Endothelial cell of umbilical vein (primary cell): Measurements from ENCODE around the gene SPACA4. TPM values are rescaled to one million over a fixed set of nuclear protein-coding genes. Genes with fewer than 3 reads are reported as not detected.
A peak's percentile ranks its signal among the peaks of the same experiment; 100 is the strongest.

Source experiments
- BruUV-seq: library from RNA; stranded (reverse); fragments of 400-500 nt; replicated peaks from 2 replicates; lab custom pipeline; 2021; lab: Mats Ljungman, UMichigan
- CTCF ChIA-PET: fragments of 300-600, 350-600 bp; sonication (Branson Sonifier 250); formaldehyde crosslinking; loops from one replicate; lab custom pipeline; 2021; ENCODE audit warnings: antibody characterized with exemption, inconsistent platforms; lab: Charles Lee
- POLR2A ChIA-PET: fragments of 300-600, 350-600 bp; sonication (Branson Sonifier 250); formaldehyde crosslinking; loops from one replicate; lab custom pipeline; 2021; ENCODE audit warnings: antibody characterized with exemption, inconsistent platforms; lab: Charles Lee
- DNase-seq: peaks from one replicate; pipeline ENCODE4 v3.0.0-alpha.2; 2011; ENCODE audit warnings: low read depth, low spot score
- FAIRE-seq: peaks from 2 replicates; lab custom pipeline; 2011; peaks lifted over from hg19 to GRCh38; lab: Jason Lieb, UNC
- H2AFZ ChIP-seq: 2 replicates; pipeline ENCODE4 v1.6.0; 2012; ENCODE audit warnings: low read depth, low read length, control low read depth, inconsistent platforms
- H3K27ac ChIP-seq: 2 replicates; pipeline ENCODE4 v1.5.1; 2011; ENCODE audit warnings: low read depth, mild to moderate bottlenecking, control low read depth, low read length, moderate library complexity; ENCODE audit not compliant: insufficient read depth
- H3K27me3 ChIP-seq, 2 experiments: 2 replicates each; pipeline versions ENCODE4 v1.6.0 to v1.6.1; 2011; ENCODE audit warnings: low read length in 2 of 2, mixed read lengths in 1 of 2; ENCODE audit not compliant: control insufficient read depth in 2 of 2, insufficient read depth in 2 of 2
- H3K36me3 ChIP-seq, 2 experiments: 2 replicates in 1 of 2; 3 replicates in 1 of 2; pipeline ENCODE4 v1.5.1; 2011; ENCODE audit warnings: low read length in 2 of 2, mild to moderate bottlenecking in 1 of 2, moderate library complexity in 1 of 2; ENCODE audit not compliant: control insufficient read depth in 2 of 2, insufficient read depth in 2 of 2; ENCODE audit errors: extremely low read depth in 1 of 2
- H3K4me1 ChIP-seq: 3 replicates; pipeline ENCODE4 v1.5.1; 2011; ENCODE audit warnings: mild to moderate bottlenecking, low read length; ENCODE audit not compliant: control insufficient read depth, insufficient read depth; ENCODE audit errors: extremely low read depth
- H3K4me2 ChIP-seq: 2 replicates; pipeline ENCODE4 v1.6.1; 2011; ENCODE audit warnings: low read length, control low read depth, mixed read lengths; ENCODE audit not compliant: insufficient read depth
- H3K4me3 ChIP-seq, 3 experiments: fragments of 200-600 bp in 1 of 3; sonication (generic), shearing (Covaris generic) in 1 of 3; replicated peaks in 1 of 3; 2 replicates each; pipeline ENCODE4 v1.5.1; 2011 to 2016; ENCODE audit warnings: control low read depth in 3 of 3, low read length in 3 of 3, mild to moderate bottlenecking in 2 of 3, inconsistent platforms in 1 of 3, low read depth in 1 of 3, moderate library complexity in 1 of 3; ENCODE audit not compliant: insufficient read depth in 1 of 3
- H3K79me2 ChIP-seq: 2 replicates; pipeline ENCODE4 v1.6.0; 2012; ENCODE audit warnings: low read length, inconsistent platforms; ENCODE audit not compliant: control insufficient read depth, insufficient read depth
- H3K9ac ChIP-seq: replicated peaks from 2 replicates; pipeline ENCODE3; 2011; ENCODE audit warnings: low read length, control low read depth; ENCODE audit not compliant: insufficient read depth; ENCODE audit errors: extremely low read depth
- H3K9me1 ChIP-seq: replicated peaks from 3 replicates; pipeline ENCODE4 v1.6.0; 2011; ENCODE audit warnings: mild to moderate bottlenecking, low read length; ENCODE audit not compliant: control insufficient read depth, insufficient read depth; ENCODE audit errors: extremely low read depth
- H3K9me3 ChIP-seq: replicated peaks from 2 replicates; pipeline ENCODE4 v1.5.1; 2012; ENCODE audit warnings: low read length, inconsistent platforms; ENCODE audit not compliant: control insufficient read depth, insufficient read depth
- H4K20me1 ChIP-seq: replicated peaks from 2 replicates; pipeline ENCODE3; 2011; ENCODE audit warnings: mild to moderate bottlenecking, low read length; ENCODE audit not compliant: control insufficient read depth, insufficient read depth; ENCODE audit errors: extremely low read depth
- CTCF ChIP-seq, 2 donors: IDR thresholded peaks; 1 replicate in 1 of 2; 2 replicates in 1 of 2; pipeline ENCODE4 v1.5.1; 2011; ENCODE audit warnings: low read length in 2 of 2, mild to moderate bottlenecking in 2 of 2, moderate library complexity in 2 of 2, control low read depth in 1 of 2, inconsistent platforms in 1 of 2, low read depth in 1 of 2; ENCODE audit not compliant: insufficient read depth in 1 of 2; ENCODE audit errors: extremely low read depth in 1 of 2
- EZH2 ChIP-seq: IDR thresholded peaks from 2 replicates; pipeline ENCODE4 v1.6.1; 2012; ENCODE audit warnings: borderline replicate concordance, low read depth, mild to moderate bottlenecking, moderate library complexity, low read length, inconsistent platforms; ENCODE audit not compliant: severe bottlenecking
- FOS ChIP-seq: IDR thresholded peaks from 2 replicates; pipeline ENCODE4 v1.6.1; 2011; ENCODE audit warnings: mild to moderate bottlenecking, low read length, moderate library complexity, borderline replicate concordance; ENCODE audit not compliant: insufficient read depth
- GATA2 ChIP-seq: IDR thresholded peaks from 2 replicates; pipeline ENCODE4 v1.7.0; 2011; ENCODE audit warnings: low read depth, mild to moderate bottlenecking, moderate library complexity, mixed read lengths, low read length; ENCODE audit not compliant: insufficient read length, insufficient read depth
- JUN ChIP-seq: IDR thresholded peaks from 2 replicates; pipeline ENCODE4 v1.6.1; 2011; ENCODE audit warnings: borderline replicate concordance, low read depth; ENCODE audit not compliant: insufficient read length, insufficient read depth
- MYC ChIP-seq: IDR thresholded peaks from one replicate; pipeline ENCODE4 v1.6.1; 2011; ENCODE audit warnings: mild to moderate bottlenecking, low read depth, low read length
- POLR2A ChIP-seq: IDR thresholded peaks from 2 replicates; pipeline ENCODE4 v1.6.1; 2012; ENCODE audit warnings: low read depth, mild to moderate bottlenecking, control low read depth, low read length
- POLR2AphosphoS5 ChIP-seq: IDR thresholded peaks from 2 replicates; pipeline ENCODE4 v1.6.1; 2012; ENCODE audit warnings: low read depth, mild to moderate bottlenecking, control low read depth, low read length, moderate library complexity; ENCODE audit not compliant: insufficient read depth
- dilution Hi-C: fragments of 300-500 bp; cut with MboI; formaldehyde crosslinking; loops from one replicate; pipeline ENCODE4 v1.15.0; 2019; ENCODE audit warnings: low sequenced_read_pairs; ENCODE audit not compliant: extremely low pct_ligation_motif_present
- intact Hi-C: fragments of 100-400 bp; cut with micrococcal nuclease; formaldehyde crosslinking; loops from one replicate; pipeline ENCODE4 v1.10.0; 2022
- polyA plus RNA-seq, 4 experiments: library from polyadenylated mRNA; depleted of rRNA in 3 of 4; stranded (reverse) in 3 of 4; unstranded in 1 of 4; fragments of >200 nt; gene quantifications; 2 replicates each; pipeline versions ENCODE4 v1.2.1 to v1.2.3, GENCODE V29; 2011 to 2012; ENCODE audit warnings: missing spikeins in 1 of 4
- total RNA-seq: library from RNA; stranded (reverse); gene quantifications from 2 replicates; pipeline ENCODE4 v1.2.3, GENCODE V29; 2021
- TF ChIP-seq, protein P1 (sequence below): IDR thresholded peaks from 2 replicates; pipeline ENCODE4 v1.6.1; 2011; ENCODE audit not compliant: insufficient read depth, insufficient read length

SPACA4 gene
- total and polyA plus RNA-seq, 2 donors (not counting 3 experiments of a cell fraction or from before 2014, with no cell fraction given), result not detected

DNA sequence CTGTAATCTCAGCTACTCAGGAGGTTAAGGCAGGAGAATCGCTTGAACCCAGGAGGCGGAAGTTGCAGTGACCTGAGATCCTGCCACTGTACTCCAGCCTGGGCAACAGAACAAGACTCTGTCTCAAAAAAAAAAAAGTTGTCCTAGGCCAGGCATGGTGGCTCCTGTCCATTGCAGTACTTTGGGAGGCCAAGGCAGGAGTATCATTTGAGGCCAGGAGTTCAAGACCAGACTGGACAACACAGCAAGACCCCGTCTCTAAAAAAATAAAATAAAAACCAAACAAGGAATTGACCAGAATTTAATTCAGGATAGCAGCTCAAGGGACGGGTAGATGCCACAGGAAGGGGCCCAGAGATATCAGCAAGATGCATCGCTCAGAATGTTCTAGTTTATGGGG, 49.7 kb upstream of the SPACA4 start:
- TF ChIP-seq POLR2AphosphoS5, result no peak
- TF ChIP-seq GATA2, result no peak
- H3K9ac ChIP-seq, result no peak overlapping the region
- no peaks in the 10 kb centered on the region for H3K9me1 ChIP-seq
- no peaks in the 10 kb centered on the region for H3K9me3 ChIP-seq
- no peak overlapping the region for H3K4me2 ChIP-seq
- BruUV-seq, result no TSS peak
- H3K4me1 ChIP-seq, result peaks cover 5% of the 10 kb centered on the region
- H3K27ac ChIP-seq, result no peak overlapping the region
- dilution Hi-C loops (no loop called here), intact Hi-C loops (no loop called here)
- FAIRE-seq (no peak), DNase-seq (no peak)
- ChIA-PET POLR2A (interaction anchor here (0.7 to 1.4 kb wide), 2 partner anchors 8 to 87 kb away, joined by 4 to 5 read pairs; no protein-coding TSS in a partner anchor), CTCF (interaction anchor here (1.3 to 3.1 kb wide), 4 partner anchors 12 to 51 kb away, joined by 3 to 11 read pairs (median 7); no protein-coding TSS in a partner anchor)
- no peaks in the 10 kb centered on the region for H3K36me3 ChIP-seq
- no peaks in the 10 kb centered on the region for H4K20me1 ChIP-seq
- H3K4me3 ChIP-seq, result no peak overlapping the region
- no peaks in the 10 kb centered on the region for H3K27me3 ChIP-seq
- H3K79me2 ChIP-seq, result no peaks in the 10 kb centered on the region
- H2AFZ ChIP-seq, result no peak overlapping the region

DNA sequence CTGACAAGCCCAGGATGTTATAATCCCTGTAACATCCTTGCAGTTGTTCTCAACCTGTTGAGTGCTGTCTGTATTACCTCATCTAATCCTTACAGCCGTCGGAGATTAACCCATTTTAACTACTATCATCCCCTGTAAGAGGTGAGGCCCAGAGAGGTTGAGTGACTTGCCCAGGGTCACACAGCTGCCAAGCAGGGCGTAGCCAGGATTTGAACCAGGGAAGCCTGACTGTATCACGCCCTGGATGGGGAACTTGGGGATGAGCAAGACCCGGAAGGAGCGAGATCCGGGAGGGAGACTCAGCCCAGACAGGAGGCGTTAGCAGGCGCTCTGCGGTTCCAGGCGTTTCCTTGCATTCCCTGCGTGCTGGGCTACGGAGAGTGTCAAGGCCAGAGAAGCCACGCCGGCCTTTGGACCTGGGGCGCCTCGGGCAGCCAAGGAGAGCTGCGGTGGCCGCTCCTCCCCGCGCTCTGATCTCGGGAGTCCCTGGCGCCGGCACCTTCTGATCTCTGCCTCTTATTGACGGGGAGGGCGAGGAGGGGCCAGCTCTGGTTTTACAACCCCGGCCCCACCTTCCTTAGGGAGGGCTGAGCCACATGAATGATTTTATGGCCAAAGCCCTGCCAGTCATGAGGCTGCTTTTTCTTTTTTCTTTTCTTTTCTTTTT, 48.4 kb upstream of the SPACA4 start:
- no peaks in the 10 kb centered on the region for H3K79me2 ChIP-seq

More for the DNA sequence above, 48.4 kb upstream of the SPACA4 start:
- dilution Hi-C loops, result no loop called here
- DNase-seq (no peak), FAIRE-seq (peak; percentile 74)
- Histone ChIP-seq H3K9ac (no peak overlapping the region), H3K27me3 (no peaks in the 10 kb centered on the region), H4K20me1 (no peaks in the 10 kb centered on the region), H3K36me3 (no peaks in the 10 kb centered on the region), H3K4me3 (no peak overlapping the region), H3K27ac (no peak overlapping the region), H3K4me1 (peaks cover 5% of the 10 kb centered on the region), H2AFZ (peak overlapping the region; percentile 75), H3K9me1 (no peaks in the 10 kb centered on the region), H3K9me3 (no peaks in the 10 kb centered on the region), H3K4me2 (no peak overlapping the region)
- TF ChIP-seq FOS (no peak), POLR2A (no peak), CTCF (IDR thresholded peaks at IDR 0.05; ENCODE audit: extremely low read depth in 1 of 2, insufficient read depth in 1 of 2, low read depth in 1 of 2, low read length in 2 of 2) (no peak), MYC (no peak), EZH2 (no peak), GATA2 (no peak), POLR2AphosphoS5 (peak; percentile 17), JUN (no peak)
- TF ChIP-seq, protein P1, sequence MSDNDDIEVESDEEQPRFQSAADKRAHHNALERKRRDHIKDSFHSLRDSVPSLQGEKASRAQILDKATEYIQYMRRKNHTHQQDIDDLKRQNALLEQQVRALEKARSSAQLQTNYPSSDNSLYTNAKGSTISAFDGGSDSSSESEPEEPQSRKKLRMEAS, result no peak
- ChIA-PET CTCF (interaction anchor here (1.4 to 3.4 kb wide), 4 partner anchors 26 to 68 kb away, joined by 5 to 13 read pairs (median 8); no protein-coding TSS in a partner anchor), POLR2A (no interaction called here)
- BruUV-seq, result no TSS peak
- intact Hi-C loops, result no loop called here
